ENCODE data around the gene CCDC136. TPM values are rescaled to one million over a fixed set of nuclear protein-coding genes. Genes with fewer than 3 reads are reported as not detected.

Gene CCDC136
- total RNA-seq, 2 experiments from 2014 or later: 11.7 to 33.5 TPM

DNA sequence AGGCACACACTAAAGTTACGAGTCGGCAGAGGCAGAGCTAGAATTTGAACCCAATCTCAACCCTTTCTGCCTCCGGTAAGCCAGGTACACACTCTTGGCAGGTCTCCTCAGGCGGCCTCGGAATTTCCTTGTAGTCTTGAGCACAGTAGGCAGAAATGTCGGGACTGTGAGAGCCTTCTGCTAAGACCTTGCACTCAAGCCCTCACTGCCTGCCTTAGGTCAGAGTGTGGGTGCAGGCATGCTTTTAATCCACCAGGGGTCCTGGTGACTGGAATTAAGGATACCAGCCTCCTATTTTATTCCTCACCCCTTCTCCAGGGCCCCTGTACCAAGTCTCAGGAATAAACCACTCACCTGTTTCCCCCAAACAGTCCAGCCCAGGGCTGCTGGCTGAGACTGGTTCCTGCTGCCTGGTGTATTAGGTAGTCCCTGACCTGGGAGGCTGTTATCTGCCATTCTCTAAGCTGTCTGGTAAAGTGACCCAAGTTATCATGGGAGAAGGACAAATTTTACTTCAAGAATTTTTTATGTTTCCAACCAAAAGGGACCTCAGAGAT is 71.7 kb downstream of the CCDC136 start:
- Histone ChIP-seq H2AFZ (ENCODE audit: low read length) (peak overlapping the region; percentile 32; the same call in 1 of the 2 replicates), H3K9me3 (ENCODE audit: low read length) (no peaks in the 10 kb centered on the region), H4K20me1 (ENCODE audit: insufficient read depth, low read length) (peaks cover 4% of the 10 kb centered on the region; the same call in 1 of the 2 replicates), H3K79me2 (ENCODE audit: insufficient read depth, low read depth, low read length) (peaks cover 20% of the 10 kb centered on the region), H3K4me3 (ENCODE audit: low read depth, low read length, poor library complexity, severe bottlenecking) (peak overlapping the region; percentile 83), H3K4me2 (ENCODE audit: low read length) (peak overlapping the region; percentile 92), H3K36me3 (ENCODE audit: insufficient read depth, low read length) (peaks cover 20% of the 10 kb centered on the region; the same call in 1 of the 2 replicates), H3K4me1 (ENCODE audit: insufficient read depth, low read length, poor library complexity, severe bottlenecking) (peaks cover 30% of the 10 kb centered on the region), H3K27ac (ENCODE audit: low read depth, low read length, poor library complexity, severe bottlenecking) (peak overlapping the region; percentile 36), H3K9me2 (ENCODE audit: insufficient read depth, low read length) (no peaks in the 10 kb centered on the region)
- intact Hi-C loops (cut with micrococcal nuclease; ENCODE audit: unreplicated experiment): loop anchor here (1.0 kb wide), 2 partner anchors 20 to 228 kb away; no protein-coding TSS in a partner anchor
- DNase-seq (ENCODE audit: low spot score): peak; percentile 81
- BruUV-seq (replicated peaks): no TSS peak
- TF ChIP-seq, protein P1, sequence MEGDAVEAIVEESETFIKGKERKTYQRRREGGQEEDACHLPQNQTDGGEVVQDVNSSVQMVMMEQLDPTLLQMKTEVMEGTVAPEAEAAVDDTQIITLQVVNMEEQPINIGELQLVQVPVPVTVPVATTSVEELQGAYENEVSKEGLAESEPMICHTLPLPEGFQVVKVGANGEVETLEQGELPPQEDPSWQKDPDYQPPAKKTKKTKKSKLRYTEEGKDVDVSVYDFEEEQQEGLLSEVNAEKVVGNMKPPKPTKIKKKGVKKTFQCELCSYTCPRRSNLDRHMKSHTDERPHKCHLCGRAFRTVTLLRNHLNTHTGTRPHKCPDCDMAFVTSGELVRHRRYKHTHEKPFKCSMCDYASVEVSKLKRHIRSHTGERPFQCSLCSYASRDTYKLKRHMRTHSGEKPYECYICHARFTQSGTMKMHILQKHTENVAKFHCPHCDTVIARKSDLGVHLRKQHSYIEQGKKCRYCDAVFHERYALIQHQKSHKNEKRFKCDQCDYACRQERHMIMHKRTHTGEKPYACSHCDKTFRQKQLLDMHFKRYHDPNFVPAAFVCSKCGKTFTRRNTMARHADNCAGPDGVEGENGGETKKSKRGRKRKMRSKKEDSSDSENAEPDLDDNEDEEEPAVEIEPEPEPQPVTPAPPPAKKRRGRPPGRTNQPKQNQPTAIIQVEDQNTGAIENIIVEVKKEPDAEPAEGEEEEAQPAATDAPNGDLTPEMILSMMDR (conservative IDR thresholded peaks at IDR 0.05; ENCODE audit: low read length): peak; percentile 77
- TF ChIP-seq EZH2phosphoT487 (IDR thresholded peaks at IDR 0.05; ENCODE audit: borderline replicate concordance, low read depth, low read length): no peak
- ChIA-PET POLR2A (interaction anchor here (0.7 to 2.9 kb wide), 10 partner anchors 9 to 362 kb away, joined by 3 to 12 read pairs (median 4); partner anchors contain the start of genes AHCYL2 and CALU), CTCF (ENCODE audit: unreplicated experiment) (interaction anchor here (1.3 to 1.7 kb wide), 5 partner anchors 7 to 37 kb away, joined by 4 to 9 read pairs (median 5); no protein-coding TSS in a partner anchor)

DNA sequence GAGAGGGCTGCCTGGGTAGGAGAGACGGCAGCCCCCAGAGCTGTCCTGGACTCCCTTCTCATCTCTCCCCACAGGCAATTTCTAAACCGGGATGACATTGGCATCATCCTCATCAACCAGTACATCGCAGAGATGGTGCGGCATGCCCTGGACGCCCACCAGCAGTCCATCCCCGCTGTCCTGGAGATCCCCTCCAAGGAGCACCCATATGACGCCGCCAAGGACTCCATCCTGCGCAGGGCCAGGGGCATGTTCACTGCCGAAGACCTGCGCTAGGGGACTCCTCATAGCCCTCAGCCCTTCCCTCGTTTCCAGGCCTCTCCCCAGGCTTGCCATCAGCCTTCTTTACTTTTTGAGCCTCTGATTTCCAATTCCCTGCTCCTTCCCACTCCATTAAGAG is 73.5 kb downstream of the CCDC136 start:
- CTCF ChIA-PET (ENCODE audit: unreplicated experiment): no interaction called here
- POLR2A ChIA-PET: no interaction called here
- TSS peak; percentile 65 for BruUV-seq (replicated peaks)

More for the DNA sequence above, 73.5 kb downstream of the CCDC136 start:
- Histone ChIP-seq H3K9me2 (ENCODE audit: insufficient read depth, low read length) (no peaks in the 10 kb centered on the region), H4K20me1 (ENCODE audit: insufficient read depth, low read length) (peaks cover 4% of the 10 kb centered on the region; the same call in 1 of the 2 replicates), H3K9me3 (ENCODE audit: low read length) (no peaks in the 10 kb centered on the region), H3K36me3 (ENCODE audit: insufficient read depth, low read length) (peaks cover 20% of the 10 kb centered on the region; the same call in 1 of the 2 replicates), H3K4me3 (ENCODE audit: low read depth, low read length, poor library complexity, severe bottlenecking) (no peak overlapping the region), H2AFZ (ENCODE audit: low read length) (no peak overlapping the region), H3K4me1 (ENCODE audit: insufficient read depth, low read length, poor library complexity, severe bottlenecking) (peaks cover 31% of the 10 kb centered on the region), H3K4me2 (ENCODE audit: low read length) (no peak overlapping the region), H3K27ac (ENCODE audit: low read depth, low read length, poor library complexity, severe bottlenecking) (no peak overlapping the region), H3K79me2 (ENCODE audit: insufficient read depth, low read depth, low read length) (peaks cover 20% of the 10 kb centered on the region)
- intact Hi-C loops (cut with micrococcal nuclease; ENCODE audit: unreplicated experiment): no loop called here
- no peak for DNase-seq (ENCODE audit: low spot score)
- no peak for TF ChIP-seq EZH2phosphoT487 (IDR thresholded peaks at IDR 0.05; ENCODE audit: borderline replicate concordance, low read depth, low read length)
- TF ChIP-seq, protein P1 (conservative IDR thresholded peaks at IDR 0.05; ENCODE audit: low read length): no peak

All from OCI-LY7 (cell line).